ENCODE measurements around the gene CNN1.

Gene CNN1

DNA sequence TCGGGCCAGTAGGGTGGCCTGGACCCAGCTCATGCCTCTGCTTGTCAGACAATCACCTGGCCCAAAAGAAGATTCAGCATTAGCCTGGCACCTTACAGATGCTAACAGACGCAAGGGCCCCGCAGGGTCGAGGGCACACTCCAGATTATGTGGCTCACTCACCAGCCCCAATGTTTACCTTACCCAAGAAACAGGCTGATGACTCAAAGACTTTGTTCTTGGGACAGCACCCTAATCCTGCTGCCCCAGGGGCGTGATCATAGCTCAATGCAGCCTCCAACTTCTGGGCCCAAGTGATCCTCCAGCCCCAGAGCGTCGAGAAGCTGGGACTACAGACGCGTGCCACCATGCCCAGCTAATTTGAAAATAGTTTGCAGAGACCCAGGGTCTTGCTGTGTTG lies 19.5 kb upstream of the CNN1 start:
- no peak overlapping the region for H2AFZ ChIP-seq (ENCODE audit: low read depth)
- TF ChIP-seq, protein P1, sequence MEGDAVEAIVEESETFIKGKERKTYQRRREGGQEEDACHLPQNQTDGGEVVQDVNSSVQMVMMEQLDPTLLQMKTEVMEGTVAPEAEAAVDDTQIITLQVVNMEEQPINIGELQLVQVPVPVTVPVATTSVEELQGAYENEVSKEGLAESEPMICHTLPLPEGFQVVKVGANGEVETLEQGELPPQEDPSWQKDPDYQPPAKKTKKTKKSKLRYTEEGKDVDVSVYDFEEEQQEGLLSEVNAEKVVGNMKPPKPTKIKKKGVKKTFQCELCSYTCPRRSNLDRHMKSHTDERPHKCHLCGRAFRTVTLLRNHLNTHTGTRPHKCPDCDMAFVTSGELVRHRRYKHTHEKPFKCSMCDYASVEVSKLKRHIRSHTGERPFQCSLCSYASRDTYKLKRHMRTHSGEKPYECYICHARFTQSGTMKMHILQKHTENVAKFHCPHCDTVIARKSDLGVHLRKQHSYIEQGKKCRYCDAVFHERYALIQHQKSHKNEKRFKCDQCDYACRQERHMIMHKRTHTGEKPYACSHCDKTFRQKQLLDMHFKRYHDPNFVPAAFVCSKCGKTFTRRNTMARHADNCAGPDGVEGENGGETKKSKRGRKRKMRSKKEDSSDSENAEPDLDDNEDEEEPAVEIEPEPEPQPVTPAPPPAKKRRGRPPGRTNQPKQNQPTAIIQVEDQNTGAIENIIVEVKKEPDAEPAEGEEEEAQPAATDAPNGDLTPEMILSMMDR (conservative IDR thresholded peaks at IDR 0.05; ENCODE audit: low read depth, low read length), result no peak
- no peaks in the 10 kb centered on the region for H3K27me3 ChIP-seq (ENCODE audit: insufficient read depth, low read depth)
- no peak overlapping the region for H3K4me3 ChIP-seq (IDR thresholded peaks at IDR 0.05; ENCODE audit: insufficient read depth, low read depth, low read length)
- H3K36me3 ChIP-seq (ENCODE audit: insufficient read depth), result no peaks in the 10 kb centered on the region
- no peaks in the 10 kb centered on the region for H3K4me1 ChIP-seq (ENCODE audit: low read depth, poor library complexity, severe bottlenecking)
- no peaks in the 10 kb centered on the region for H3K79me2 ChIP-seq (ENCODE audit: insufficient read depth, low read depth)
- no peak overlapping the region for H3K27ac ChIP-seq
- H3K4me2 ChIP-seq, result no peak overlapping the region
- no peaks in the 10 kb centered on the region for H4K20me1 ChIP-seq (ENCODE audit: insufficient read depth)
- no peak overlapping the region for H3K9ac ChIP-seq

DNA sequence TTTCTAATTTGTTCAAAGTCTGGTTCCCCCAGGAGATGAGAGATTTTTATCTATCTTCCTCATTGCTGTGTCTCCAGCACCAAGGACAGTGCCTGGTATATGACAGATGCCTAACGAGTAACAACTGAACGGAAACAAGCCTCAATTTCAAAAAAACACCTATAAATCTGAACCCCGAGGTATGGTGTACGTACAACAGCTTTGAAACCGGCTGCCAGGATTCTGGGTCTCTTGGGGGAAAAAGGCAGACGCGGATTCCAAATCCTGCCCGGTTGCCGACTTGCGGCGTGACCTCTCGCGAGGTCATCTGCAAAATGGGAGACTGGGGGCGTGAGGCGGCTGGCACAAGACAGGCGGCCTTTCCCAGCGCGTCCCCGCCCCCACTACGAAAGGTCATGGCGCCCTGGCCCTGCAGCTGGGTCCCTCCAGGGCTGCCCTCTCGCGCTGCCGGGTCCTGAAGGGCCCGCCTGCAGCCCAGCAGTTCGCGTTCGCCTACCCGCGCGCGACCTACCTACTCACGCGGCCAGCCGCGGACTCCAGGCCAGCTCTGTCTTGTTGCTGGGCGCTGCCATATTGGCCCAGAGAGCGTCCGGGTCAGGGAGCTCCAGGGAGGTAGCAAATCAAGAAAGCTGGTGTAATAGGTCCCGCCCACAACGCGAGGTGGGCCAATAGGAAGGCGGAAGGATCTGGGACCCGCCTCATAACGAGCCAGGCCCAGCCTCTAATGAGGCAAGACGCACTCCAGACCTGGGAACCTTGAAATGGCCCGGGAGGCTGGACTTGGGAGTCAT lies 9.9 kb upstream of the CNN1 start, which contains the start of gene ECSIT:
TSS of gene ECSIT (minus strand) at position 584 of the 791 bp plus-strand sequence. CDS start 9,964 bp downstream, outside the sequence.
- peak within 1 kb of the TSS; percentile 53 for H2AFZ ChIP-seq (ENCODE audit: low read depth)
- no peaks in the 10 kb centered on the region for H4K20me1 ChIP-seq (ENCODE audit: insufficient read depth)
- H3K4me3 ChIP-seq (IDR thresholded peaks at IDR 0.05; ENCODE audit: insufficient read depth, low read depth, low read length), result no peak within 1 kb of the TSS
- H3K4me2 ChIP-seq, result peak within 1 kb of the TSS; percentile 72
- TF ChIP-seq, protein P1 (conservative IDR thresholded peaks at IDR 0.05; ENCODE audit: low read depth, low read length), result no peak
- H3K27ac ChIP-seq, result peak within 1 kb of the TSS; percentile 44; the same call in 1 of the 2 replicates
- no peaks in the 10 kb centered on the region for H3K27me3 ChIP-seq (ENCODE audit: insufficient read depth, low read depth)
- no peaks in the 10 kb centered on the region for H3K79me2 ChIP-seq (ENCODE audit: insufficient read depth, low read depth)
- peak within 1 kb of the TSS; percentile 50; the same call in 1 of the 2 replicates for H3K9ac ChIP-seq
- peaks cover 11% of the 10 kb centered on the region for H3K4me1 ChIP-seq (ENCODE audit: low read depth, poor library complexity, severe bottlenecking)
- H3K36me3 ChIP-seq (ENCODE audit: insufficient read depth), result no peaks in the 10 kb centered on the region

DNA sequence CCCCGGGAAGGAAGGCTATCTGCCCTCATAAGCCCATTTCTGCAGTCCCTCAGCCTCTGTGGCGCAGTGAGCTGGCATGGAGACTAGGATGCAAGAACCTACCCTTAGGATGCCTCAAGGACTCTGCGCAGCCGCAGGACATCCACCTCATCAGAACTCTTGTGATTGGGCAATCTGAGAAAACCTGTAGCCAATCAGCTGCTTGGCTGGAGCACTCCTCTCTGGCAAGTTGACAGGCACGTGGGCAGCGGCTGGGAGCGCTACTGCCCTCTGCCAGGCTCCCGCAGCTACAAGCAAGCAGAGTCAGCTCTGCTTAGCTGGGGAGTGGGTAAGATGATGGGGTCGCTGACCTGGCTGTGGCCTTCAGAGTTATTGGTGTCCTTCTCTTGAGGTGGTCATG lies 8.2 kb upstream of the CNN1 start:
- no peak overlapping the region for H3K27ac ChIP-seq
- no peaks in the 10 kb centered on the region for H3K79me2 ChIP-seq (ENCODE audit: insufficient read depth, low read depth)
- peaks cover under 1% of the 10 kb centered on the region; the same call in 1 of the 2 replicates for H3K27me3 ChIP-seq (ENCODE audit: insufficient read depth, low read depth)
- no peak overlapping the region for H3K4me2 ChIP-seq
- H4K20me1 ChIP-seq (ENCODE audit: insufficient read depth), result no peaks in the 10 kb centered on the region
- H3K9ac ChIP-seq, result no peak overlapping the region
- no peaks in the 10 kb centered on the region for H3K36me3 ChIP-seq (ENCODE audit: insufficient read depth)
- no peak overlapping the region for H2AFZ ChIP-seq (ENCODE audit: low read depth)
- no peak overlapping the region for H3K4me3 ChIP-seq (IDR thresholded peaks at IDR 0.05; ENCODE audit: insufficient read depth, low read depth, low read length)
- H3K4me1 ChIP-seq (ENCODE audit: low read depth, poor library complexity, severe bottlenecking), result peaks cover 12% of the 10 kb centered on the region
- TF ChIP-seq, protein P1 (conservative IDR thresholded peaks at IDR 0.05; ENCODE audit: low read depth, low read length), result no peak

DNA sequence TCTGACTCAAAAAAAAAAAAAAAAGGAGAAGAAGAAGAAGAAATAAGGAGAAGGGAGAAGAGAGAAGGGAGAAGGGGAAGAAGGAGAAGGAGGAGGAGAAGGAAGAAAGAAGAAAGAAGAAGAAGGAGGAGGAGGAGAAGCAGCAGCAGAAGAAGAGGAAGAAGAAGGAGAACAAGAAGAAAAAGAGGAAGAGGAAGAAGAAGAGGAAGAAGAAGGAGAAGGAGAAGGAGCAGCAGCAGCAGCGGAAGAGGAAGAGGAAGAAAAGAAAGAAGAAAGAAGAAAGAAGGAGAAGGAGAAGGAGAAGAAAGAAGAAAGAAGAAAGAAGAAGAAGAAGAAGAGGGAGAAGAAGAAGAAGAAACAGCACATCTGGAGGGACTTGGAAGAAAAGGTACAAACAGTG lies 4.1 kb upstream of the CNN1 start:
- H3K79me2 ChIP-seq (ENCODE audit: insufficient read depth, low read depth), result no peaks in the 10 kb centered on the region
- H4K20me1 ChIP-seq (ENCODE audit: insufficient read depth), result no peaks in the 10 kb centered on the region
- TF ChIP-seq, protein P1 (conservative IDR thresholded peaks at IDR 0.05; ENCODE audit: low read depth, low read length), result no peak
- no peak overlapping the region for H3K27ac ChIP-seq
- H3K4me1 ChIP-seq (ENCODE audit: low read depth, poor library complexity, severe bottlenecking), result peaks cover 10% of the 10 kb centered on the region
- no peak overlapping the region for H3K4me2 ChIP-seq
- H3K27me3 ChIP-seq (ENCODE audit: insufficient read depth, low read depth), result peaks cover 2% of the 10 kb centered on the region; the same call in 1 of the 2 replicates
- H2AFZ ChIP-seq (ENCODE audit: low read depth), result no peak overlapping the region
- H3K9ac ChIP-seq, result no peak overlapping the region
- H3K4me3 ChIP-seq (IDR thresholded peaks at IDR 0.05; ENCODE audit: insufficient read depth, low read depth, low read length), result no peak overlapping the region
- H3K36me3 ChIP-seq (ENCODE audit: insufficient read depth), result no peaks in the 10 kb centered on the region
